GM12878 (cell line): Measurements from ENCODE around the gene IL1RAPL1.

Source experiments
- BRCA1 ChIP-seq: IDR thresholded peaks from 2 replicates; pipeline ENCODE4 v1.6.1; 2011; ENCODE audit warnings: low read depth, low read length, improper control_type of control experiment
- CTCF ChIP-seq, 3 experiments: IDR thresholded peaks in 2 of 3; conservative IDR thresholded peaks in 1 of 3; 2 replicates each; pipeline ENCODE4 v1.5.1; 2011; ENCODE audit warnings: low read depth in 3 of 3, low read length in 3 of 3, mild to moderate bottlenecking in 3 of 3, control low read depth in 2 of 3, moderate library complexity in 2 of 3, inconsistent platforms in 1 of 3, mixed read lengths in 1 of 3; ENCODE audit not compliant: control insufficient read depth in 2 of 3, insufficient read depth in 1 of 3; ENCODE audit errors: extremely low read depth in 1 of 3
- PBX3 ChIP-seq: IDR thresholded peaks from 2 replicates; pipeline ENCODE4 v1.6.1; 2011; ENCODE audit warnings: mild to moderate bottlenecking, low read depth, low read length, moderate library complexity; ENCODE audit not compliant: insufficient replicate concordance
- POLR2A ChIP-seq: IDR thresholded peaks from 2 replicates; pipeline ENCODE4 v1.6.1; 2011; ENCODE audit warnings: low read depth, mild to moderate bottlenecking, low read length
- POLR2AphosphoS5 ChIP-seq: IDR thresholded peaks from 2 replicates; pipeline ENCODE4 v1.6.1; 2011; ENCODE audit warnings: mild to moderate bottlenecking, low read length, inconsistent platforms
- SUZ12 ChIP-seq: fragments of 200-600 bp; sonication (generic); IDR thresholded peaks from one replicate; pipeline ENCODE4 v1.6.1; 2018; ENCODE audit warnings: antibody characterized with exemption, mild to moderate bottlenecking; ENCODE audit not compliant: unreplicated experiment
- YY1 ChIP-seq: IDR thresholded peaks from 2 replicates; pipeline ENCODE4 v1.6.1; 2011; ENCODE audit warnings: low read depth, mild to moderate bottlenecking, low read length

GRCh38 chrX:28706964-28707363 lies 119.7 kb downstream of the IL1RAPL1 start:
- no peak for TF ChIP-seq PBX3
- no peak for TF ChIP-seq CTCF (IDR thresholded peaks at IDR 0.05 in 2 of 3, conservative IDR thresholded peaks at IDR 0.05 in 1 of 3; ENCODE audit: control insufficient read depth in 2 of 3, extremely low read depth in 1 of 3, insufficient read depth in 1 of 3, low read depth in 3 of 3, low read length in 3 of 3)
- TF ChIP-seq POLR2A, result no peak
- TF ChIP-seq POLR2AphosphoS5, result no peak
- TF ChIP-seq BRCA1, result no peak
- TF ChIP-seq SUZ12, result no peak
- no peak for TF ChIP-seq YY1
